ENCODE measurements around the gene PIPOX.

The PIPOX gene

GRCh38 chr17:29045734-29046472 is 3.0 kb downstream of the PIPOX start:
- DNase-seq (ENCODE audit: low read depth in 1 of 2, low spot score in 1 of 2), result no peak

GRCh38 chr17:29046473-29046839 is 3.5 kb downstream of the PIPOX start:
- DNase-seq (ENCODE audit: low read depth in 1 of 2, low spot score in 1 of 2), result no peak

DNA sequence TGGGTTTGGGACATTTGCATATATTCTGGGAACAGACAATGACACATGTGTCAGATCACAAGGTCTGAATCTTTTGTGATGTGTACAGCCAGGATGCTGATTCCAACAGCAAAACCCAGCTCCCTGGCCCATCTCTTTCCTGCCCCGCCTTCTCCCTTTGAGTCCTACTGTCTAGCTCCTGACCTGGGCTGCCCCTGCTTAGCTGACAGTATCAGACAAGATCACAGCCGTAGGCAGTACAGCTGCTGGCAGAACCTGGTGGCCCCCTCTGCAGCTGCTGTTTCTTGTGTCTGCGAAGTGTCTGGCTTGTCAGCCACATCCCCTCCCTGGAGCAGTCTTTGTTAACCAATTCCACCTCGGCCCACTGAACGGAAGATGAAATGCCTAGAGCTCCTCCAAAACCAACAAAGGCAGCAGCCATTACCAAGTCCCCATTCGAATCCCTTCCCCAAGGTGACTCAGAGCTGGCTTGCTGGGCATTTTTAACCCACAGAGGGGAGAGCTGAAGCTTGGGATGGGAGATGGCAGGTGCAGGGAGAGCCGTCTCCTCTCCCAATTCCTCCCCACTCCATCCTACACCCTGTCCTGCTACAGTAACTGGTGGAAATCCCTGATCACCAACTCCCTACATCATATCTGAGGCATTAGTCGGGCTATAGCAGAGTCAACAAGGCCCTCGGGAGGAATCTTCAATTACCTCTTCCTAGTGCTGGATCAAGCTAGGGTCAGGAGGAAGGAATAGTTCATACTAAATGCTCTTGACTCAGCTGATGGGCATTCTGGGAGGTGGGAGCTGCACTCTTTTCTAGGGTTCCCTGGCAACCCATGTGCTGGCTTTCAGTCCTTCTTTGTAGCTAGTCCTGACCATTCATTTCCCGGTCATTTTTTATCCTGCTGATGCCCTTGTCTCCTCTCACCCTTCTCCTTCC is 5.8 kb downstream of the PIPOX start:
- no peak for DNase-seq (ENCODE audit: low read depth in 1 of 2, low spot score in 1 of 2)

DNA sequence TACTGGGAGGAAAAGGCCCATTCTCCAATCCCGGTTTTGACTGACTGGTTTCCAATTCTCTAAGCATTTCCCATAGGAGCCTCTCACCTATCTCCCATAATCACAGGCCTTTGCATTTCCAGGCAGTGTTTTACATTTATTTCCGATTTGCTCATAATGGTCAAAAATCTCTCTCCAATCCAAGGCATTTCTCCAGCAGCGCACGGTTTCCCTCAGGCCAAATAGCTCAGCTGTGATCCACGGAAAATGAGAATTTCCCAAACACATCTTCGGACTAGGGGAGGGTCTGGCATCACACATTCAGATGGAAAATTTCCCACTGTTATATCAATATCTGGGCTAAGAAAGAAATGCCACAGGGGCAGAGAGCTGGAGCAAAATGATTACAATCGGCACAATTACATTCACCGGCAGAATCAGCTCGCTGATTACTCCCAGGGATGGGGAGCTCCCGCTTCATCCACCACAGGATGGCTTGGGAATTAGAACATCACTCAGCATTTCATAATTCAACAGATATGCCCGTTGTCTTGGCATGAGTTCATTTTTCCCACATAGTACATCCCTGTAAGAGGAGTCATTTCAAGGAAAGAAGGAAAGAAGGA is 6.7 kb downstream of the PIPOX start:
- no peak for DNase-seq (ENCODE audit: low read depth in 1 of 2, low spot score in 1 of 2)

DNA sequence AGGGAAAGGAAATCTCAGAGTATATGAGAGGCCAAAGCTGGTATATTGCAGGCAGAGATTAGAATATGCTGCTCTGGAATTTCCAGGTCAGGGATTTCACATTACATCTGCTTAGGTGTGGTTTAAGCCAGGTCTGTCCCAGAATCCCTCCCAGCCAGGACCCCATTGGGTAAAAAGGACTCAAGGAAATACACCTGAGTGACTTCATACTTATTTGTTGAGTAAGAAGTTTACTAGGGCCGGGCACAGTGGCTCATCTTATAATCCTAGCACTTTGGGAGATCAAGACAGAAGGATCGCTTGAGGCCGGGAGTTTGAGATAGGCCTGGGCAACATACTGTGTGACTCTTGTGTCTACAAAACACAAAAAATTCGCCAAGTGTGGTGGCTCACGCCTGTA is 7.2 kb downstream of the PIPOX start:
- DNase-seq (ENCODE audit: low read depth in 1 of 2, low spot score in 1 of 2), result no peak

DNA sequence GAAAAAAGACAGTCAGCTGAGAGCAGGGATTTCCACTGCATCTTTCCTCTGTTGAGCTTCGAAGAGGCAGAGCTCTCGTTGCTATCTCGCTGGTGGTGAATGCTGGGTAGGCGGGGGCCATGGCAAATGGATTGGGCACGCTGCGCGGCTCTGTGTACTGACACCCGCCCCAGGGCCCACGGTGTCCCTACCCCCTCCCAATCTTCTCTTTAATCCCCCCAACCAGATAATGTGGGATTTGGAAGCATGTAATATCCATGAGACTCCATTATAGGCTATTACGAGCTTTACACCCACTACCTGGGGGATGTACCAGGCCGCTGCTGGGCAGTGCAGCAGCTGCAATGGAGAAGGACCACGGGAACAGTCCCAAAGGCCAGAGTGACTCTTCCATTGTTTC is 8.3 kb downstream of the PIPOX start:
- no peak for DNase-seq (ENCODE audit: low read depth in 1 of 2, low spot score in 1 of 2)

- DNase-seq (ENCODE audit: low read depth in 1 of 2, low spot score in 1 of 2), result no peak
Measured at GRCh38 chr17:29051731-29052130, 8.8 kb downstream of the PIPOX start.

DNA sequence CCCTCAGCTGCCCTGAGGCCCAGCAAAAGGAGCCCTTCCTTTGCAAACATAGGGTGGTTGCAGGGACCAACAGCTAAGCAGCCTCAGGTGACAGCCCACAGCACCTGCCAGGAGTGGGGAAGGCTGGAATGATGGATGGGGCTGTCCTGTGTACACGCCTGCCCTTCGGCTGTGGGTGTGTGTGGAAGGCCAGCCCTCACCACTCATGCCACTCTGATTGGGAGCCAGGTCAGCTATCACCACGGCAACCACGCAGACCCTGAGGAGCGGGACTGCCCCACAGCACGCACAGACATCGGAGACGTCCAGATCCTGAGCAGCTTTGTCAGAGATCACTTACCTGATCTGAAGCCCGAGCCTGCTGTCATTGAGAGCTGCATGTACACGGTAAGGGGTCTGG is 11.9 kb downstream of the PIPOX start:
- no peak for DNase-seq (ENCODE audit: low read depth in 1 of 2, low spot score in 1 of 2)

- no peak for DNase-seq (ENCODE audit: low read depth in 1 of 2, low spot score in 1 of 2)
Measured at GRCh38 chr17:29057361-29057760, 14.4 kb downstream of the PIPOX start.

GRCh38 chr17:29058391-29058790 is 15.4 kb downstream of the PIPOX start:
- DNase-seq (ENCODE audit: low read depth in 1 of 2, low spot score in 1 of 2), result no peak

DNA sequence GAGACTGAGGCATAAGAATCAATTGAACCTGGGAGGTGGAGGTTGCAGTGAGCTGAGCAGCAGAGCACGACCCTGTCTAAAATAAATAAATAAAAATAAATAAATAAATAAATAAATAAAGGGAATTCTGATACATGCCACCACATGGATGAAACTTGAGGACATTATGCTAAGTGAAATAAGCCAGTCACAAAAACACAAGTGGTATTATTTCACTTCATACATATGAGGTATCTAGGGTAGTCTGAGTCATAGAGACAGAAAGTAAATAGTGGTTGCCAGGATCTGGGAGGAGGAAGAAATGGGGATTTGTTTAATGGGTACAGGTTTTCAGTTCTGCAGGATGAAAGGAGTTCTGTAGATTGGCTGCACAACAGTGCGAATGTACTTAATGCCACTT is 16.3 kb downstream of the PIPOX start:
- DNase-seq (ENCODE audit: low read depth in 1 of 2, low spot score in 1 of 2), result no peak

- no peak for DNase-seq (ENCODE audit: low read depth in 1 of 2, low spot score in 1 of 2)
Measured at GRCh38 chr17:29060475-29060874, 17.5 kb downstream of the PIPOX start.

DNA sequence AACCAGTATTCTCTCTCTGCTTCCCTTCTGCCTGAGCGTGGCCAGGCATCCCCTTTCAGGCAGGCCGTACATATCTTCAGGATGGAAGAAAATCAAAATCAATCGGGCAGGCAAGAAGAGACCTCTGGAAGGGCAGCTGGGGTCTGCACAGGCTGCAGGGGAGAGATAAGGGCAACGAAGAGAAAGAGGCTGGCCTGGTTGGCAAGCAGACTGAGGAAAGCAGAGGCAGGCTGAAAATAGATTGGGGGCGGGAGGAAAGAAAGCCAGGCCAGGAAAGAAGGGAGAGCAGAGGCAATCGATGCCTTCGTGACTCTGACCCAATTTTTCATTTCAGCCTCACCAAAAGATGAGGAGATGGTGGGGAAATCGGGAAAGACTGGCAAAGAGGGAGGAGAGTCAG is 18.1 kb downstream of the PIPOX start:
- no peak for DNase-seq (ENCODE audit: low read depth in 1 of 2, low spot score in 1 of 2)

- DNase-seq (ENCODE audit: low read depth in 1 of 2, low spot score in 1 of 2), result no peak
Measured at GRCh38 chr17:29062215-29062614, 19.3 kb downstream of the PIPOX start.

- no peak for DNase-seq (ENCODE audit: low read depth in 1 of 2, low spot score in 1 of 2)
Measured at GRCh38 chr17:29063992-29064391, 21.1 kb downstream of the PIPOX start.

GRCh38 chr17:29066047-29066446 is 23.1 kb downstream of the PIPOX start:
- DNase-seq (ENCODE audit: low read depth in 1 of 2, low spot score in 1 of 2), result no peak

- DNase-seq (ENCODE audit: low read depth in 1 of 2, low spot score in 1 of 2), result no peak
Measured at GRCh38 chr17:29066606-29067005, 23.7 kb downstream of the PIPOX start.

- no peak for DNase-seq (ENCODE audit: low read depth in 1 of 2, low spot score in 1 of 2)
Measured at GRCh38 chr17:29068818-29069217, 25.9 kb downstream of the PIPOX start.

GRCh38 chr17:29069526-29070041 is 26.6 kb downstream of the PIPOX start:
- DNase-seq (ENCODE audit: low read depth in 1 of 2, low spot score in 1 of 2), result no peak

- DNase-seq (ENCODE audit: low read depth in 1 of 2, low spot score in 1 of 2), result no peak
Measured at GRCh38 chr17:29070308-29070707, 27.4 kb downstream of the PIPOX start.

DNA sequence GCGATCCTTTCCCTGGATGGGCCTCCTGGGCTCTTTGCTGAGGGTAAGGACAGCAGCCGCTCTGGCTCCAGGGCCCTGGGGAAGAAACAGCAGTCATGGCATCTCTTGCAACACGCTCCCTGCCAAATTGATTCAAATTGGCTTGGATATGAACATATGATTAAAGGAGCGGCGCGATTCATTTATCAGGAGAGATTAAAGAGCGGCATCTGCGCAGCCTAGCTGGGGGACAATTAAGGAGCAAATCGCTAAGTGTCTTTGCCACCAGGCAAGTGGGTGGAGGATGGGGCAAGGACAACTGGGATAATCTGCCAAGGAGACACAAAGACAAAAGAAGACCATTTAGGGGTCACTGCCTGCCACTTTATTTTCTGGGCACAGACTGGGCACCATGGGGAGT is 27.8 kb downstream of the PIPOX start:
- DNase-seq (ENCODE audit: low read depth in 1 of 2, low spot score in 1 of 2), result no peak

DNA sequence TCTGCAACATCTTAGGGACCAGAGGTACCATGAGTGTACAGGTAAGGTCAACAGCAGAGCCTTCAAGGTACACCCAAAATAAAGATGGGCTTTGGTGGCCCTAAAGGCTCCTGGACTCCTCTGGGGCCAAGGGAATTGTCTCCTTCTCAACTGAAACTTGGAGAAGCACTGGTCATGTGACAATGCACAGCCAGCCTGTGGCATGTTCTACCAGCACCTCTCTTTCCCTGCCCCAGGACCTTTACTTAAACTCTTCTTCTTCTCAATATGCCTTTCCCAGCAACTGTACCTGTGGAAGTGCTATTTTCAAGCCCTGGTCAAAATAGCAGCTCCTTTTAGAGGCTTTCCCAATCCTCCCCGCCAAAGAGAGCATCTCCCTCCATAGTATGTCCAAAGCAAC is 28.4 kb downstream of the PIPOX start:
- DNase-seq (ENCODE audit: low read depth in 1 of 2, low spot score in 1 of 2), result no peak

All from activated CD4-positive, alpha-beta T cell treated with anti-CD3 and anti-CD28 coated beads, Interleukin-2, amount 50 U/mL, for 24 hours (primary cell).